Raji (cell line): Measurements from ENCODE around the gene IQGAP1.

Experiments
- POLR2A ChIP-seq: IDR thresholded peaks from 2 replicates; pipeline ENCODE4 v1.6.1; 2011; ENCODE audit warnings: low read depth, low read length, control low read depth; ENCODE audit not compliant: insufficient read depth

IQGAP1 gene

GRCh38 chr15:90358124-90359033 lies 29.7 kb upstream of the IQGAP1 start:
- no peak for TF ChIP-seq POLR2A

- TF ChIP-seq POLR2A = no peak
Measured at GRCh38 chr15:90360746-90361145, 27.3 kb upstream of the IQGAP1 start.

- TF ChIP-seq POLR2A = no peak
Measured at GRCh38 chr15:90362936-90363212, 25.2 kb upstream of the IQGAP1 start.

- no peak for TF ChIP-seq POLR2A
Measured at GRCh38 chr15:90364251-90364650, 23.8 kb upstream of the IQGAP1 start.

GRCh38 chr15:90365414-90366055 lies 22.5 kb upstream of the IQGAP1 start:
- no peak for TF ChIP-seq POLR2A

GRCh38 chr15:90367576-90367975 lies 20.5 kb upstream of the IQGAP1 start:
- no peak for TF ChIP-seq POLR2A

GRCh38 chr15:90375071-90375470 lies 13.0 kb upstream of the IQGAP1 start:
- no peak for TF ChIP-seq POLR2A

- TF ChIP-seq POLR2A = no peak
Measured at GRCh38 chr15:90376789-90377188, 11.3 kb upstream of the IQGAP1 start.

- no peak for TF ChIP-seq POLR2A
Measured at GRCh38 chr15:90379263-90379662, 8.8 kb upstream of the IQGAP1 start.

- no peak for TF ChIP-seq POLR2A
Measured at GRCh38 chr15:90381515-90381914, 6.5 kb upstream of the IQGAP1 start.

GRCh38 chr15:90382320-90382719 lies 5.7 kb upstream of the IQGAP1 start:
- no peak for TF ChIP-seq POLR2A

- TF ChIP-seq POLR2A = no peak
Measured at GRCh38 chr15:90386221-90386620, 1.8 kb upstream of the IQGAP1 start.

- no peak for TF ChIP-seq POLR2A
Measured at GRCh38 chr15:90388462-90389380, 679 bp downstream of the IQGAP1 start.

- no peak for TF ChIP-seq POLR2A
Measured at GRCh38 chr15:90389513-90389912, 1.5 kb downstream of the IQGAP1 start.

GRCh38 chr15:90393040-90393439 lies 5.0 kb downstream of the IQGAP1 start:
- TF ChIP-seq POLR2A = no peak

GRCh38 chr15:90394074-90394473 lies 6.0 kb downstream of the IQGAP1 start:
- TF ChIP-seq POLR2A = no peak

- no peak for TF ChIP-seq POLR2A
Measured at GRCh38 chr15:90394748-90395442, 6.9 kb downstream of the IQGAP1 start.
